HG03521 (cell line): ENCODE data around the gene IGLL1.

Source experiments
- ATAC-seq: cut with Tn5 transposase; IDR thresholded peaks from one replicate; pipeline ENCODE4 v1.9.1; 2021; ENCODE audit warnings: mild to moderate bottlenecking, moderate library complexity; ENCODE audit not compliant: unreplicated experiment

IGLL1 gene

DNA sequence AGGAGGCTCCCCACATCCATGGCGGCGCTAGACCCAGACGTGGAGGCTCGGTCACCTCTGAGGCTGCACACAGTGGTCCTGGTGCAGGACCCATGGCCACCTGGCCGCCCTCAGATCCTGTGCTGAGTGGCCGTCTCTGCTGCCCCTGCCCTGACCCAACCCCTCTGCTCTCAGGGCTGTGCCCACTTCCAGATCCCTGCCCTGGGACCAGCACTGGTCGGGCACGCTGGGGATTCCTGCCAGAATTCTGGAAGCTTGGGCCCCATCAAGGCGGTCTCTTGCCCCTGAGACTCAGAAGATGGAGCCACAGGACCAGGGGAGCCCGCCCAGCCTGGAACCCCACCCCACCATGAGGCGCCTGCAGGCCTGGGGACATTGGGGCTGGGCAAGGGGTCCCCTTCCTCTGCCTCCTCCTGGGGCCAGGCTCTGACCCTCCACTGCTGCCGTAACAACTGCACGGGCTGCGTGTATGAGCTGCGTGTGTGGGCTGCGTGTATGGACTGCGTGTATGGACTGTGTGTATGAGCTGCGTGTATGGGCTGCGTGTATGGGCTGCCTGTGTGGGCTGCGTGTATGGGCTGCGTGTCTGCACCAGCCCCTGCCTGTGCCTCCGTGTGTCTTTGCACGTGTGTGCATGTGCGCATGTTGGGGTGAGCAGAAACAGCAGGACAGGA is 48.7 kb downstream of the IGLL1 start:
- ATAC-seq = no peak

DNA sequence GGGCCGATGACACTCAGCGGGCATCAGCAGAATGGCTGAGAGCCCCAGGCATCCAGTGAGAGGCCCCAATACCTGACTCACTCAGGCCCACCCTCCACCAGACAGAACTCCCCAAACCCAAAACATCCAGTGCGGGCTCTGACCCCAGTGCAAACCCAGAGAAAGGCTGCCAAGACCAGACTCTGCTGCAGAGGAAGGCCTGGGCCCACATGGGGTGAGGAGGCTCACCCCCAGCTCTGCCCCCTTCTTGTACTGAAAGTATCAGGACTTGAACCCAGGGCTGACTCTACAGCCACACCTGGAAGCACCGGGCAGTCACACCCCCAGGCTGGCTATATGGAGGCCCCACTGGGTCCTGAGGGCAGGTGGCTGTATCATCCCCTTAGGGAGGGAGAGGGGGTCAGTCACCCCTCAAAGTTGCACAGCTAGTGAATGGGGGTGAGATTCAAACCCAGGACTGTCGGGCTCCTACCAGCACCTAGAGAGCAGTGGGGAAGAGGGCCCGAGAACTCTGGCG is 49.3 kb downstream of the IGLL1 start:
- ATAC-seq = no peak

DNA sequence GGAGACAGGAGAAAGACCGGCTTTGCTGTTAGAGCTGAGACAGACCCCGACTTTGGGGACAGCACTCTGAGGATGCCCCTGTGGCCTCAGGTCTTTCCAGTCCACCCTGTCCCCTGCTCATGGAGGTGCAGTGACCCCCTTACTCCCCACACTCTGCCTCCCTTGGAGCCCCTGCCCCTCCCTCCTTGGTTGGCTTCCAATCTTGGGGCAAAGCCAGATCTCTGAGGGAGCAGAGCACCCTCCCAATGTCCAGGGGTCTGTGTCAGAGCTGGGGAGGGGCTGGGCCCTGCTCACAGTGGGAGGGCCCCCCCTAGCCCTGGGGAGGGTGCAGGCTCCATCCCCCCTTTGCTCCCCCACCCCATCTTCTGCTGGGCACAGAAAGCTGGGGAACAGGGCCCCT is 50.0 kb downstream of the IGLL1 start:
- no peak for ATAC-seq

GRCh38 chr22:23529166-23530103 is 50.7 kb downstream of the IGLL1 start:
- ATAC-seq = no peak

DNA sequence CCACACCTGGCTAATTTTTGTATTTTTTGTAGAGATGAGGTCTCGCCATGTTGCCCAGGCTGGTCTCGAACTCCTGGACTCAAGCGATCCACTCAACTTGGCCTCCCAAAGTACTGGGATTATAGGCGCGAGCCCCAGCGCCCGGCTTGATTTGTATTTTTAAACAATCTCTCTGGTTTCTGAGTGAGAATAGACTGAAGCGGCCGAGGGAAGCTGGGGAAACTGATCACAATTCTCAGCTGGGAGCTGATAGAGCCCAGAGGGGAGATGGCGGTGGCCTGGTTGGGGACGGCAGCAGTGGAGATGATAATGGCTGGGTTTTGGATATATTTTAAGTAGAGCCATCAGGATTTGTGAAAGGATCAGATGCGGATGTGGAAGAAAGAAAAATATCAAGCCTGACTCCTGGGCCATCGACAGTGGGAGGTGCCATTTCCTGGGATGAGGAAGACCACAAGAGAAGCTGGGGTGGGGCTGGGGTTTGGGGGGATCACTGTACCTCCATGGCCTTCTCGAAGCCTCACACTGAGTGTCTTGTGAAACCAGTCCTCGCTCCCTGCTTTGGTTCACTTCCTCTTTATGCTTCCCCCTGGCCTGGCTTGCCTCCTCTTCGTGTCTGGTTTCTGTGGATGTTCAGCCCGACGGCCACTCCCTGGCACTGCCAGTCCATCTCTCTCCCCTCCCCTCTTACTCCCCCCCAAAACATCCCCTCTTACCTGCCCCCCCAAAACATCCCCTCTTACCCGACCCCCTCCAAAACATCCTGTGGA is 51.9 kb downstream of the IGLL1 start:
- no peak for ATAC-seq

DNA sequence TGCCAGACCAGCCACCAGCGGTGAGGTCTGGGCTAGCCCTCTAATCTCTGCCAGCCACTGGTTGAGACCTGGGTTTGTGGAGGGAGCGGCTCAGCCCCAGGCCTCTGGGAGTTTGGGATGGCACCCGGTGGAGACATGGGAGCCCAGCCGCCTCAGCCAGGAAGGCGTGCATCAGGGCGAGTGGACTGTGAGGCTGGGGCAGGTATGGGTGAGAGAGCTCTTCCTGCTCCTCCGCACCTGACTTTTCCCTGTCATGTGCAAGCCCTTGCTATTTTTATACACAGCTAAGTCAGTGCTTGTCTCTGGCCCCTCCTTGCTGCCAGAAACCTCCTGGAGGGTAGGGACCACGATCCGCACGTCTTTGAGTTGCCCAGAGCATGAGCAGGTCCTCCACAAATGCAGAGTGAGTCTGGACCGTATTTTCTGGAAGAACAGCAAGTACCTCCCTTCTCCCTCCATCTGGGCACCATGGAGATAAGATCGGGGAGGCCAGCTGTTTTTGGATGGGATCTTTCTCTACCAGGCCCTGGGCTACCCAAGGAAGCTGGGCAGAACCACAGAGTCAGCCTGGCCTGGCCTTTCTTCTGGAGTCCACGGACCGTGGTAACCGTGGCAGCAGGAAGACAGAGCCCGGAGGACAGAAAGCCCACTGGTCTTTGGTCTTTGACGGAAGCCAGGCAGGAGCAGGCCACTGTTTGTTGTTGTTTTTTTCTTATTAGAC is 53.3 kb downstream of the IGLL1 start:
- ATAC-seq = no peak

GRCh38 chr22:23525510-23525909 is 54.6 kb downstream of the IGLL1 start:
- no peak for ATAC-seq

DNA sequence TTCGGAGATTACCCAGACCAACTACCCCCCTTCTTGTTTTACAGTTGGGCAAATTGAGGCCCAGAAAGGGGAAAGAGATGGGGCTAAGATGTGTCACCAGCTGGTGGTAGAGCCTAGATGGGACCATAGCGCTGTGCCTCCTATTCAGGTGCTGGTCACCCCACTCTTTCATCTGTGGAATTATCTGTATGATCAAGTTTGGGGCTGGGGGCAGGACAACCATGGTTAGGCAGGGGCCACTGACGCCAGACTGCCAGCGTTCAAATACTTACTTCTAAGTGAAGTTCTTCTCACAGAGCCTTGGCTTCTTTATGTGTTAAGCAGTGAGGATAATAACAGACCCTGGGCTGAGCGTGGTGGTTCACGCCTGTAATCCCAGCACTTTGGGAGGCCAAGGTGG is 55.9 kb downstream of the IGLL1 start:
- ATAC-seq = no peak

DNA sequence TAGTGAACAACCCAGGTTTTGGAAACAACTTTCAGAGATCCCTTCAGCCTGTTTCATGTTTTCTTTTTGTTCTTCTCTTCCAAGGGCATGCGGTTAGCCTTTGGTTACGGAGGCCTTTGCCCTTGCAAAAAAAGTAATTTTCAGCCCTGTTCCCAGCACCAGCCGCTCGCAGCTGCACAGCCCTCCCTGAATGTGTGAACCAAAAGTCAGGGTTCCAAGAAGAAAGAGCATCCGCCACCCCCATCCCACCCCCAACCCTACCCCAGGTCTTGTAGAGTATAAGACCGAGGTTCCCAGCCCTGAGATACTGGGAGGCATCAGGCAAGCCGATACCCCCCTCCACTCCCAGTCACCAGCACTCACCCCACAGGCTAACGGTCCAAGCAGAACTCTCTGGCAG is 56.4 kb downstream of the IGLL1 start:
- no peak for ATAC-seq
